GM12878 (cell line): Measurements from ENCODE around the gene CCDC107.

Experiments used
- CBX3 ChIP-seq: fragments of 200-600 bp; sonication (generic); IDR thresholded peaks from 2 replicates; pipeline ENCODE4 v1.6.1; 2016; ENCODE audit warnings: low read depth, borderline replicate concordance
- CBX5 ChIP-seq: sonication (generic); IDR thresholded peaks from 2 replicates; pipeline ENCODE4 v1.6.1; 2016; ENCODE audit warnings: low read depth, moderate library complexity, mild to moderate bottlenecking, inconsistent platforms
- EZH2 ChIP-seq: IDR thresholded peaks from 2 replicates; pipeline ENCODE4 v1.6.1; 2012; ENCODE audit warnings: low read depth, mild to moderate bottlenecking, control low read depth, inconsistent platforms, low read length, borderline replicate concordance; ENCODE audit not compliant: control insufficient read depth
- GABPA ChIP-seq: IDR thresholded peaks from 2 replicates; pipeline ENCODE4 v1.6.1; 2014; ENCODE audit warnings: antibody characterized with exemption, low read depth, mild to moderate bottlenecking, inconsistent platforms
- LARP7 ChIP-seq: fragments of 450-650 bp; IDR thresholded peaks from 2 replicates; pipeline ENCODE4 v1.6.1; 2017; ENCODE audit warnings: mild to moderate bottlenecking
- NFYB ChIP-seq: IDR thresholded peaks from 2 replicates; pipeline ENCODE4 v1.6.1; 2011; ENCODE audit warnings: low read depth, mild to moderate bottlenecking, low read length, improper control_type of control experiment, moderate library complexity; ENCODE audit not compliant: insufficient read depth
- POLR2A ChIP-seq: IDR thresholded peaks from 2 replicates; pipeline ENCODE4 v1.6.1; 2011; ENCODE audit warnings: low read depth, mild to moderate bottlenecking, low read length
- POLR2AphosphoS5 ChIP-seq: IDR thresholded peaks from 2 replicates; pipeline ENCODE4 v1.6.1; 2011; ENCODE audit warnings: mild to moderate bottlenecking, low read length, inconsistent platforms
- SIN3A ChIP-seq: IDR thresholded peaks from 2 replicates; pipeline ENCODE4 v1.6.1; 2012; ENCODE audit warnings: low read depth, low read length, improper control_type of control experiment
- SMARCA5 ChIP-seq: fragments of 450-650 bp; IDR thresholded peaks from 2 replicates; pipeline ENCODE4 v1.6.1; 2017; ENCODE audit warnings: mild to moderate bottlenecking
- TARDBP ChIP-seq: IDR thresholded peaks from 2 replicates; pipeline ENCODE4 v1.6.1; 2016; ENCODE audit warnings: borderline replicate concordance
- TF ChIP-seq, protein P1 (sequence below), 3 experiments: IDR thresholded peaks in 2 of 3; conservative IDR thresholded peaks in 1 of 3; 2 replicates each; pipeline ENCODE4 v1.5.1; 2011; ENCODE audit warnings: low read depth in 3 of 3, low read length in 3 of 3, mild to moderate bottlenecking in 3 of 3, control low read depth in 2 of 3, moderate library complexity in 2 of 3, inconsistent platforms in 1 of 3, mixed read lengths in 1 of 3; ENCODE audit not compliant: control insufficient read depth in 2 of 3, insufficient read depth in 1 of 3; ENCODE audit errors: extremely low read depth in 1 of 3
- TF ChIP-seq, protein P2 (sequence below): IDR thresholded peaks from 2 replicates; pipeline ENCODE4 v1.6.1; 2011; ENCODE audit warnings: low read depth, mild to moderate bottlenecking, low read length, moderate library complexity, borderline replicate concordance; ENCODE audit errors: extremely low read depth
- TF ChIP-seq, protein P3 (sequence below): IDR thresholded peaks from 2 replicates; pipeline ENCODE4 v1.6.1; 2011; ENCODE audit warnings: borderline replicate concordance, low read depth, mild to moderate bottlenecking, moderate library complexity, mixed read lengths, low read length; ENCODE audit not compliant: insufficient read depth; ENCODE audit errors: extremely low read length

DNA sequence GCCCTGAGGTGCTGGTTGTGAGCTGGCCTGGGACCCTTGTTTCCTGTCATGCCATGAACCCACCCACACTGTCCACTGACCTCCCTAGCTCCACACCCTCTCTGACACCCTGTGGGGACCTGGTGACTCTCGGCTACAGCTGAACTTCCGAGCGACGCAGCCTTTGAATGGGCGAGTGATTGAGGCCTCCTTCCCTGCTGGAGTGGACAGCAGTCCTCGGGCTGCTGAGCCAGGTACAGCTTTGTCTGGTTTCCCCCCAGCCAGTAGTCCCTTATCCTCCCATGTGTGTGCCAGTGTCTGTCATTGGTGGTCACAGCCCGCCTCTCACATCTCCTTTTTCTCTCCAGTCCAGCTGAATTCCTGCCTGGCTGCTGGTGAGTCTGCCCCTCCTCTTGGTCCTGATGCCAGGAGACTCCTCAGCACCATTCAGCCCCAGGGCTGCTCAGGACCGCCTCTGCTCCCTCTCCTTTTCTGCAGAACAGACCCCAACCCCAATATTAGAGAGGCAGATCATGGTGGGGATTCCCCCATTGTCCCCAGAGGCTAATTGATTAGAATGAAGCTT lies 21.8 kb downstream of the CCDC107 start:
- no peak for TF ChIP-seq POLR2A
- no peak for TF ChIP-seq NFYB
- no peak for TF ChIP-seq GABPA
- TF ChIP-seq, protein P1, sequence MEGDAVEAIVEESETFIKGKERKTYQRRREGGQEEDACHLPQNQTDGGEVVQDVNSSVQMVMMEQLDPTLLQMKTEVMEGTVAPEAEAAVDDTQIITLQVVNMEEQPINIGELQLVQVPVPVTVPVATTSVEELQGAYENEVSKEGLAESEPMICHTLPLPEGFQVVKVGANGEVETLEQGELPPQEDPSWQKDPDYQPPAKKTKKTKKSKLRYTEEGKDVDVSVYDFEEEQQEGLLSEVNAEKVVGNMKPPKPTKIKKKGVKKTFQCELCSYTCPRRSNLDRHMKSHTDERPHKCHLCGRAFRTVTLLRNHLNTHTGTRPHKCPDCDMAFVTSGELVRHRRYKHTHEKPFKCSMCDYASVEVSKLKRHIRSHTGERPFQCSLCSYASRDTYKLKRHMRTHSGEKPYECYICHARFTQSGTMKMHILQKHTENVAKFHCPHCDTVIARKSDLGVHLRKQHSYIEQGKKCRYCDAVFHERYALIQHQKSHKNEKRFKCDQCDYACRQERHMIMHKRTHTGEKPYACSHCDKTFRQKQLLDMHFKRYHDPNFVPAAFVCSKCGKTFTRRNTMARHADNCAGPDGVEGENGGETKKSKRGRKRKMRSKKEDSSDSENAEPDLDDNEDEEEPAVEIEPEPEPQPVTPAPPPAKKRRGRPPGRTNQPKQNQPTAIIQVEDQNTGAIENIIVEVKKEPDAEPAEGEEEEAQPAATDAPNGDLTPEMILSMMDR (IDR thresholded peaks at IDR 0.05 in 2 of 3, conservative IDR thresholded peaks at IDR 0.05 in 1 of 3; ENCODE audit: control insufficient read depth in 2 of 3, extremely low read depth in 1 of 3, insufficient read depth in 1 of 3, low read depth in 3 of 3, low read length in 3 of 3), result no peak
- no peak for TF ChIP-seq SMARCA5
- TF ChIP-seq, protein P2, sequence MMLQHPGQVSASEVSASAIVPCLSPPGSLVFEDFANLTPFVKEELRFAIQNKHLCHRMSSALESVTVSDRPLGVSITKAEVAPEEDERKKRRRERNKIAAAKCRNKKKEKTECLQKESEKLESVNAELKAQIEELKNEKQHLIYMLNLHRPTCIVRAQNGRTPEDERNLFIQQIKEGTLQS, result no peak
- TF ChIP-seq, protein P3, sequence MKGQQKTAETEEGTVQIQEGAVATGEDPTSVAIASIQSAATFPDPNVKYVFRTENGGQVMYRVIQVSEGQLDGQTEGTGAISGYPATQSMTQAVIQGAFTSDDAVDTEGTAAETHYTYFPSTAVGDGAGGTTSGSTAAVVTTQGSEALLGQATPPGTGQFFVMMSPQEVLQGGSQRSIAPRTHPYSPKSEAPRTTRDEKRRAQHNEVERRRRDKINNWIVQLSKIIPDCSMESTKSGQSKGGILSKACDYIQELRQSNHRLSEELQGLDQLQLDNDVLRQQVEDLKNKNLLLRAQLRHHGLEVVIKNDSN, result no peak
- TF ChIP-seq SIN3A, result no peak
- no peak for TF ChIP-seq CBX5
- no peak for TF ChIP-seq CBX3
- TF ChIP-seq TARDBP, result no peak
- no peak for TF ChIP-seq EZH2
- TF ChIP-seq POLR2AphosphoS5, result no peak
- no peak for TF ChIP-seq LARP7
